Stimulated activated CD8-positive, alpha-beta memory T cell treated with anti-CD3 and anti-CD28 coated beads, Interleukin-12 subunit alpha, Interleukin-12 subunit beta, amount 100 ng/mL, for 24 hours (primary cell): ENCODE data around the gene TP73.

Source experiments
- DNase-seq: peaks from one replicate; pipeline ENCODE4 v3.0.0-alpha.2; 2020; ENCODE audit errors: extremely low read depth

The TP73 gene

GRCh38 chr1:3652548-3653285, 401 bp downstream of the TP73 start:
- DNase-seq: no peak

DNA sequence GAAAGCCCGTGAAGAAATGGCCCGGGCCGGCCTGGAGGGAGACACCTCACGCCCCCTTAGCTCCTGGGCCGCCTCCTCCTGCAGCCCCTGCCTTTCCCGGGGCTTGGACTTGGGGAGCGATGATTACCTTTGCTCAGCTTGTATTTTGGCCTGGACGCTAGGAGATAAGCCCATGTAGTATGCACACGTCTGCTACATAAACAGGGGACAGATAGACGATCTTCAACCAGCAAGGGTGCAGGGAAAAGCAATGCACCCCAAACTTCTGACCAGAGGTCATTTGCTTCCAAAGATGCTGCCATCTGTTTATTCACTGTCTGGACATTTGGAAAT, 936 bp downstream of the TP73 start:
- DNase-seq: no peak

- DNase-seq: no peak
Measured at GRCh38 chr1:3654549-3655281, 2.4 kb downstream of the TP73 start.

GRCh38 chr1:3656450-3657095, 4.3 kb downstream of the TP73 start:
- DNase-seq: no peak

GRCh38 chr1:3657096-3657475, 4.8 kb downstream of the TP73 start:
- no peak for DNase-seq

DNA sequence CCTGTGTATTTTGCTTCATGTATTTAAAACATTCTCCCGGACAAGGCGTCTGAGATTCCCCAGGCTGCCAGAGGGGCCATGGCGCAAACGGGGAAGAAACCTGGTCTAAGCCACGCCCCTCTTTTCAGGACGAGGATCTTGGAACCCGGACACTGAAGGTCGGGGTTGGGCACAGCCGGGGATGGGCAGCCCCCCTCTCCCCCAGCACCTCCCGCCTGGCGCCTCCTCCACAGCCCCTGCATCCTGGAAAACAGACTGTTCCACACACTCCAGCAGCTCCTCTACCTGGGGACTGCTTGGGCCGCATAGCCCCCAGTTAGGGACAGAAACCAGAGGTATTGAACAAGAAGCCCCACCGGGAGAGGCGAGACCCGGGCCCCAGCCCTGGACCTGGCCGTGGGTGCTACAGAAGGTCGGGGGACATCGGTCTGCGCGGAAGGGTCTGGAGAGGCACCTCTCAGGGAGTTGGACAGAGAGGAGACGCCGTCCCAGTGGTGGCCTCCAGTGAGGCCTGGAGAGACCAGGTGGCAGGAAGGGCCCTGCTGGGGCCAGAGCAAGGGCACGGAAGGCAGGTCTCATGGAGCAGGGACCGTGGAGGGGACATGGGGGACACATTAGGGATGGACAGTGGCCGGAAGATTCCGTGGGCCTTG, 5.4 kb downstream of the TP73 start:
- no peak for DNase-seq

DNA sequence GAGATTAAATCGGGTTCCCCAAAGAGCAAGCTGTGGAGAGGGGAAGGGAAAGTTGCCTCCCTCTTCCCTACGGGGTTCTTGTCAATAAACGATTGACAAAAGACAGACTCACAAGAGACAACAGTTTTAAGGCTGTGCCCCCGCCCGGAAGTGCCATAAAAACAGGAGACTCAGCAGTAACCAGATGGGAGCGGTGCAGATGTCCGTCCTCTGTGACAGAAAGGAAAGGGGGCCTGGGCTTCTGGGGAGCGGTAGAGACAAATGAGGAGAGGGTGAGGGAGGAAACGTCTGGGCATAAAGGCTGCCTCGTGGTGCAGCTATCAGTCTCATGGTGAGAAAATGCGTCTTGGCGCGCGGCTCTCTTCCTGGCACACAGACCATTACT, 5.9 kb downstream of the TP73 start:
- DNase-seq: no peak

DNA sequence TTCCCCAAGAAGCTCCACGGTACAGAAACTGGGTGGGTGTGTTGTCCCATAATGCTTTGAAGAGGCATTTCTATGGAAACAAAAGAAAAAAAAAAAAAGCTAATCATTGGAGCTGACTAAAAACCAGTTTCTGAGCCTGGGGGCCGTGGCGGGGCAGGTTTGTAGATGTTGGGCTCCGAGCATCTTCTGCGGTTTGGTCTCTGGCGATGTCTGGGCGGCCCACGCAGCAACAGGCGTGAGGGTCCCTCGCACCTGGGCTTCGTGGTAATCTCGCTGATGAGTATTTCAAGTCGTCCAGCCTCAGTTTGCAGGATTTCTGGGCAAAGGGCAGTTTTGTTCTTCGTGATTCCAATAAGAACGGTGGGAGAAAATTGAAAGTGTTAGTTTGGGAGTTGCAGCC, 6.8 kb downstream of the TP73 start:
- DNase-seq: no peak

DNA sequence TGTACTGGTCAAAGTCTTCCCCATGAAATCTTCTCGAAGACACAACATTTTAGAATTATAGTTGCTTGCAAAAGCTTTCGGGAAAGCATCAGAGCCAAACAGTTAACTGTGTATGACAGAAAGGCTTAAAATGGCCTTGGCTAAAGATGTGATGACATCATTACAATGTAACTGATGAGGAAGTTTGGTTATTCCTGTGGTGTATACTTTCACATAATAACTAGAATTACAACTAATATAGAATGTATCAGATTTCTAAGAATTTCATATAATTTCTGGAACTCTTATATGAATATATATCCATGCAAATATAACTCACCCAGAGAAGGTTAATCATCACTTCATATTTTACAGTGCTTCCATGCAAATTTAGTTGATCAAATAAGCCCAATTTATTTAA, 8.4 kb downstream of the TP73 start:
- no peak for DNase-seq

- no peak for DNase-seq
Measured at GRCh38 chr1:3661631-3662030, 9.3 kb downstream of the TP73 start.

DNA sequence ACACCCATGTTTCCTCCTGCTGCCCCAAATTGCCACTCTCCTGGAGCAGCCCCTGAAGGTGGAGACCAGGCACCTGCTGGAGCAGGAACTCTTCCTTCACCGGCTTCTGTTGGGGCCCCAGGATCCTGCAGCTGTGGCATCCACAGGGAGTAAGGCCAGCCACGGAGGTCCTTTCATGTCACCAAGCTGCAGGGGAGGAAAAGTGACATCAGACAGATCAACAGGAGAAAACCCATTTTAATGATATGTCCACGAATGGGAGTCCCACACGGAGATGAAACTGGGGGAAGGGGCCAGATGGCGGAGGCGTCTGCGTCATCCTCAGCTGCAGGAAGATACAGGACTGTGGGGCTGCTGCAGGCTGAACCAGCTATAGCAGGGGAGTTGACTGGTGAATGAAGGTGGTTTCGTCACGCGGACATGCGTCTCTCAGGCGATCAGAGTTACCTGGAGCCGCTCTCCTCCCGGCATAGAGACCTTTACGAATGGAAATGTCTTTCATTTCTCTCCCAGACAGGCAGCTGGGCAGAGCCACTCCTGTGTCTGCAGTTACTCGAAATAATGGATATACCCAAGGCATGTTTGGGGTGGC, 9.9 kb downstream of the TP73 start:
- no peak for DNase-seq

DNA sequence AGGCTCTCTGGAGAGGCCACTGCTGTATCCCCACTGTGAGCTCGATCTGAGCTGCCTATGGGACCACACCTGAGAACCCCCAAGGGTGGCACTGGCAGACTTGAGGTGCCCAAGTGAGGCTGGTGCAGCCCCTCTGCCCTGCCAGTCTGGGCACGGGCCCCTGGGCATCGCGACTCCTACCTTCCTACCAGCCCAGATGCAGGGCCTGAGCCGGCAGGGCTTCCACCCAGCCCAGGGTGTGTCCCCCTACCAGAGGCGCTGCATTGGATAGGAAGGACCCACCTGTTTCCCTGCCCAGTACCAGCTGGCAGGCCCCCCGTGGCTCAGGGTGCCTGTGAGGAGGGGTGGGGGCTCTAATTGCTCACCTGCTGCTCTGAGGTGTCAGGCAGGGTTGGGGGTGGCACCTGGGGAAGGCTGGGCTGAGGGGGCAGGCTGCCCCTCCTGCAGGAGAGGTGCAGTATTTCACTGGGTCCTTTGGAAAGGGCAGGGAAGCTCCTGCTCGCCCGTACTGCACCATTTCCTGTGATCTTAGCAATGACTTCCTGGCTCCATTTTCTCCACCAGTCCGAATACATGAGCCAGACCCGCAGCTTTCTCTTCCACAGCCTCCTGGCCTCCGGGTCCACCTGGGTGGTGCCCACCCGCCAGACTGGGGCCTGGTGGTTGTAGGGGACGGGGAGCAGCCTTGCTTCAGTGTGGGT, 11.8 kb downstream of the TP73 start:
- DNase-seq: no peak

- no peak for DNase-seq
Measured at GRCh38 chr1:3664700-3665375, 12.5 kb downstream of the TP73 start.

- DNase-seq: no peak
Measured at GRCh38 chr1:3668148-3668547, 15.8 kb downstream of the TP73 start.

- DNase-seq: no peak
Measured at GRCh38 chr1:3668585-3669300, 16.4 kb downstream of the TP73 start.

GRCh38 chr1:3669421-3669821, 17.1 kb downstream of the TP73 start:
- DNase-seq: no peak

GRCh38 chr1:3669971-3670431, 17.7 kb downstream of the TP73 start:
- no peak for DNase-seq

DNA sequence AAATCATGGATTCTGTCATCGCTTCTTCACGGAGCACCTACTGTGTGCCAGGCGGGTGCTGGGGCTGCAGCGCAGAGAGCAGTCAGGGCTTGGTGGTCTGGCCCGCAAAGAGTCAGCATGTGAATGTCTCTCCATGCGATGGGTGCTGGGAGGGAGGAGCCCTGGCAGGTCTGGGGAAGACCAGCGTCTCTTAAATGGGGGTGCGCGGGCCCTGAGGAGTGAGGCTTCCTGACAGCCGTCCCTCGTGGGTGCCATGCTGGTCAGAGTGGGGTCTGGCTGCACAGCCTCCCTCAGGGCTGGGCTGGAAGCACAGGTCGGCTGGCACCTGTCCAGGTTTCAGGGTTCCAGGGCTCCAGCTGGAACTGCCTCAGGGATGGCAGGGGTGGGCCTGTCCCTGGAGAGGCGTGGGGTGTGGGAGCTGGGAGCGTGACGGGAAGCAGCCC, 18.5 kb downstream of the TP73 start:
- no peak for DNase-seq

GRCh38 chr1:3671371-3672180, 19.3 kb downstream of the TP73 start:
- DNase-seq: no peak
